ENCODE data around the gene ZG16. TPM values are rescaled to one million over a fixed set of nuclear protein-coding genes. Genes with fewer than 3 reads are reported as not detected.
"Not testable (repeated sequence)": the region's sequence is repeated elsewhere in the genome, so short reads cannot be mapped to it uniquely, and the experiment has no call there.

Gene ZG16
- total and polyA plus RNA-seq, 2 experiments from 2014 or later: not detected

DNA sequence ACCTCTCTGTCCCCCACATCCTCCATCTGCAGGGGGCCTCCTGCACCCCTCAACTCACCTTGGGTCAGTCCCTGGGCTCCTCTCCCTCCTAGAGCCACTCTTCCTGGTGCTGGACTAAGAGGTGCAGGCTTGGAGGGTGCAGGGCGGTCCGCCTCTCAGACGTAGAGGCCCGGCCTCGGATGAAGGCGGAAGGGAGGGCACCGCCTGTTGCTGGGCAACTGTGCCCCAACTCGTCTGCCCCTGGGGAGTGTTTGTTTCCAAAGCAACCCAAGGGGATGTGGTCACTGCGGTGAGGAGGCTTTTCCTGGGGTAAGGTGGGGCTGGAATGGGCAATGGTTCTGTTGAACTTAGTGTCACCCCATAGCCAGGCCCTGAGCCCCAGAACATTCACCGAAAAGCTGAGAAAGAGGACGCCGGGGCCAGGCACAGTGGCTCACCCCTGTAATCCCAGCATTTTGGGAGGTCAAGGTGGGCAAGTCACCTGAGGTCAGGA lies 32.2 kb upstream of the ZG16 start, which contains the start of gene C16orf54 (continued):
- TF ChIP-seq, protein P1, sequence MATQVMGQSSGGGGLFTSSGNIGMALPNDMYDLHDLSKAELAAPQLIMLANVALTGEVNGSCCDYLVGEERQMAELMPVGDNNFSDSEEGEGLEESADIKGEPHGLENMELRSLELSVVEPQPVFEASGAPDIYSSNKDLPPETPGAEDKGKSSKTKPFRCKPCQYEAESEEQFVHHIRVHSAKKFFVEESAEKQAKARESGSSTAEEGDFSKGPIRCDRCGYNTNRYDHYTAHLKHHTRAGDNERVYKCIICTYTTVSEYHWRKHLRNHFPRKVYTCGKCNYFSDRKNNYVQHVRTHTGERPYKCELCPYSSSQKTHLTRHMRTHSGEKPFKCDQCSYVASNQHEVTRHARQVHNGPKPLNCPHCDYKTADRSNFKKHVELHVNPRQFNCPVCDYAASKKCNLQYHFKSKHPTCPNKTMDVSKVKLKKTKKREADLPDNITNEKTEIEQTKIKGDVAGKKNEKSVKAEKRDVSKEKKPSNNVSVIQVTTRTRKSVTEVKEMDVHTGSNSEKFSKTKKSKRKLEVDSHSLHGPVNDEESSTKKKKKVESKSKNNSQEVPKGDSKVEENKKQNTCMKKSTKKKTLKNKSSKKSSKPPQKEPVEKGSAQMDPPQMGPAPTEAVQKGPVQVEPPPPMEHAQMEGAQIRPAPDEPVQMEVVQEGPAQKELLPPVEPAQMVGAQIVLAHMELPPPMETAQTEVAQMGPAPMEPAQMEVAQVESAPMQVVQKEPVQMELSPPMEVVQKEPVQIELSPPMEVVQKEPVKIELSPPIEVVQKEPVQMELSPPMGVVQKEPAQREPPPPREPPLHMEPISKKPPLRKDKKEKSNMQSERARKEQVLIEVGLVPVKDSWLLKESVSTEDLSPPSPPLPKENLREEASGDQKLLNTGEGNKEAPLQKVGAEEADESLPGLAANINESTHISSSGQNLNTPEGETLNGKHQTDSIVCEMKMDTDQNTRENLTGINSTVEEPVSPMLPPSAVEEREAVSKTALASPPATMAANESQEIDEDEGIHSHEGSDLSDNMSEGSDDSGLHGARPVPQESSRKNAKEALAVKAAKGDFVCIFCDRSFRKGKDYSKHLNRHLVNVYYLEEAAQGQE (IDR thresholded peaks at IDR 0.05; ENCODE audit: unreplicated experiment): no peak

DNA sequence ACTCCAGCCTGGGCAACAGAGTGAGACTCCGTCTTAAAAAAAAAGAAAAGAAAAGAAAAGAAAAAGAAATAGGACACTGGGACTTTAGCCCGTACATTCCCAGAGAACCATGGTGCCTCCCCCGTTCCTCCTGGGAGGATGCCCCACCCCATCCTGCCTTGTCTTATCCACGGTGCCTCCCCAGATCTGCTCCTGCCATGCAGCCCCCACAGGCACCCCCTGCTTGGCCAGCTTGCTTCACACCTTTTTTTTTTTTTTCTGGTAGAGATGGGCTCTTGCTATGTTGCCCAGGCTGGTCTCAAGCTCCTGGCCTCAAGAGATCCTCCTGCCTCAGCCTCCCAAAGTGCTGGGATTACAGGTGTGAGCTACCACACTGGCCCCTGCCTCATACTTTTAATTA lies 31.5 kb upstream of the ZG16 start:
- H3K4me2 ChIP-seq; H3K27ac Mint-ChIP-seq; H3K79me2 ChIP-seq (replicated peaks; ENCODE audit: insufficient read depth); H3K4me3 ChIP-seq; H3K27me3 ChIP-seq (ENCODE audit: insufficient read depth); H3K4me3 Mint-ChIP-seq; H3K4me1 ChIP-seq (ENCODE audit: insufficient read depth); DNase-seq (ENCODE audit: low spot score); H3K4me1 Mint-ChIP-seq; ATAC-seq; H3K36me3 ChIP-seq (ENCODE audit: insufficient read depth); H3K27ac ChIP-seq (ENCODE audit: low read depth); H3K9me2 ChIP-seq (ENCODE audit: insufficient read depth); H2AFZ ChIP-seq: not testable (repeated sequence)
- H3K9me3 Mint-ChIP-seq: peaks cover 40% of the 10 kb centered on the region
- peaks cover 28% of the 10 kb centered on the region for H3K36me3 Mint-ChIP-seq (ENCODE audit: low read depth)
- peaks cover 34% of the 10 kb centered on the region for H3F3A ChIP-seq (replicated peaks; ENCODE audit: low read depth)
- peaks cover 15% of the 10 kb centered on the region for H4K20me1 ChIP-seq (replicated peaks; ENCODE audit: insufficient read depth)
- peaks cover 46% of the 10 kb centered on the region for H3K27me3 Mint-ChIP-seq (ENCODE audit: insufficient read depth, low read depth, poor library complexity)

GRCh38 chr16:29747947-29748759 lies 29.9 kb upstream of the ZG16 start:
- peaks cover 37% of the 10 kb centered on the region for H3K27me3 Mint-ChIP-seq (ENCODE audit: insufficient read depth, low read depth, poor library complexity)
- DNase-seq (ENCODE audit: low spot score): no peak
- H3K9me3 Mint-ChIP-seq: peaks cover 40% of the 10 kb centered on the region

More at GRCh38 chr16:29747947-29748759, 29.9 kb upstream of the ZG16 start:
- Histone ChIP-seq H3K27ac (ENCODE audit: low read depth) (no peak overlapping the region), H3K27me3 (ENCODE audit: insufficient read depth) (no peaks in the 10 kb centered on the region), H2AFZ (no peak overlapping the region), H3K79me2 (replicated peaks; ENCODE audit: insufficient read depth) (no peaks in the 10 kb centered on the region), H3K4me1 (ENCODE audit: insufficient read depth) (peaks cover 3% of the 10 kb centered on the region; the same call in 1 of the 2 replicates), H3K9me2 (ENCODE audit: insufficient read depth) (no peaks in the 10 kb centered on the region), H3F3A (replicated peaks; ENCODE audit: low read depth) (peaks cover 20% of the 10 kb centered on the region), H3K36me3 (ENCODE audit: insufficient read depth) (no peaks in the 10 kb centered on the region), H4K20me1 (replicated peaks; ENCODE audit: insufficient read depth) (peaks cover 8% of the 10 kb centered on the region; the same call in 1 of the 2 replicates), H3K4me3 (no peak overlapping the region), H3K4me2 (no peak overlapping the region)
- Mint-ChIP-seq H3K4me3 (no peak overlapping the region), H3K27ac (no peak overlapping the region), H3K4me1 (peaks cover 3% of the 10 kb centered on the region), H3K36me3 (ENCODE audit: low read depth) (peaks cover 25% of the 10 kb centered on the region)
- TF ChIP-seq JUNB (IDR thresholded peaks at IDR 0.05; ENCODE audit: unreplicated experiment): no peak
- TF ChIP-seq, protein P1 (IDR thresholded peaks at IDR 0.05; ENCODE audit: unreplicated experiment): no peak
- no peak for TF ChIP-seq NANOG (IDR thresholded peaks at IDR 0.05; ENCODE audit: borderline replicate concordance)
- TF ChIP-seq CTCF (conservative IDR thresholded peaks at IDR 0.05; ENCODE audit: low read depth in 2 of 2): no peak
- ATAC-seq: no peak

Measured in GM23338 (cell line).